NB4 (cell line): Measurements from ENCODE around the gene NPIPB6.

ENCODE experiments used
- DNase-seq: peaks from one replicate; pipeline ENCODE4 v3.0.0; 2010; ENCODE audit warnings: low read depth
- H3K4me3 ChIP-seq: one replicate; pipeline ENCODE4 v1.5.1; 2011; ENCODE audit warnings: mild to moderate bottlenecking, low read depth, low read length, moderate library complexity
- MYC ChIP-seq: IDR thresholded peaks from 2 replicates; pipeline ENCODE4 v1.6.1; 2011; ENCODE audit warnings: low read depth, low read length
- POLR2A ChIP-seq: IDR thresholded peaks from 2 replicates; pipeline ENCODE4 v1.6.1; 2011; ENCODE audit warnings: mild to moderate bottlenecking; ENCODE audit not compliant: insufficient read length; ENCODE audit errors: extremely low read depth
- TF ChIP-seq, protein P1 (sequence below): IDR thresholded peaks from 2 replicates; pipeline ENCODE4 v1.6.1; 2011; ENCODE audit warnings: low read depth, low read length
- TF ChIP-seq, protein P2 (sequence below): IDR thresholded peaks from one replicate; pipeline ENCODE4 v1.5.1; 2012; ENCODE audit warnings: low read depth, low read length

NPIPB6 gene

DNA sequence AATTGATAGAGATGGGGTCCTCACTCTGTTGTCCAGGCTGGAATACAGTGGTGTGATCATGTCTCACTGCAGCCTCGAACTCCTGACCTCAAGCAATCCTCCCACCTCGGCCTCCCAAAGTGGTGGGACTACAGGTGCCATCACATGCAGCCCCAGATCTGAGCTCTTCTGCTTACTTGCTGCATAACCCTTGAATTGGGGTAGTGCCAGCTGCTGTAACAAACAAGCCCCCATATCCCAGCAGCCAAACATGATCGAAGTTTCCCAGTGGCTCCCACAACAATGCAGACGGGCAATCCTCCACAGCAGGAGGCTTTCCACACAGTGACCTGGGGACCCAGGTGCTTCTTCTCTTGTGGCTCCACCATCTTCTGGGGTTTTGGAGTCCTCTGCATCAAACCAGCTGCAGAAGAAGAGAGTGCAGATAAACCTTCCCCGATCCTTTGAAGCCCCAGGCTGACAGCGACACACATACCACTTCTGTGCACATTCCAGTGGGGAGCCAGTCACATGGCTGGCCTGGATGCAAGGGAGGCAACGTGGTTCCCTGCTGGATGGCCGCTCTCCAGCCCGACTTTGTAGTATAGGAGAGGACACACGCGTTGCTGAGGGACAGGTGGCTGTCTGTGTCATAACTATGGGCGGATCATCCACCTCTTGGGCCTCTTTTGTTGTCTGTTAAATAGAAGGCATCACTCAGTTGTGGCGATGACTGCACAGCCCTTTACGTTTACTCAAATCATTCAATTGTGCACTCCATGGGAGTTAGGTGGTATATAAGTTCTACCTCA lies 54.3 kb downstream of the NPIPB6 start:
- H3K4me3 ChIP-seq = no peak overlapping the region
- TF ChIP-seq MYC = no peak
- TF ChIP-seq, protein P1, sequence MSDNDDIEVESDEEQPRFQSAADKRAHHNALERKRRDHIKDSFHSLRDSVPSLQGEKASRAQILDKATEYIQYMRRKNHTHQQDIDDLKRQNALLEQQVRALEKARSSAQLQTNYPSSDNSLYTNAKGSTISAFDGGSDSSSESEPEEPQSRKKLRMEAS = no peak
- TF ChIP-seq, protein P2, sequence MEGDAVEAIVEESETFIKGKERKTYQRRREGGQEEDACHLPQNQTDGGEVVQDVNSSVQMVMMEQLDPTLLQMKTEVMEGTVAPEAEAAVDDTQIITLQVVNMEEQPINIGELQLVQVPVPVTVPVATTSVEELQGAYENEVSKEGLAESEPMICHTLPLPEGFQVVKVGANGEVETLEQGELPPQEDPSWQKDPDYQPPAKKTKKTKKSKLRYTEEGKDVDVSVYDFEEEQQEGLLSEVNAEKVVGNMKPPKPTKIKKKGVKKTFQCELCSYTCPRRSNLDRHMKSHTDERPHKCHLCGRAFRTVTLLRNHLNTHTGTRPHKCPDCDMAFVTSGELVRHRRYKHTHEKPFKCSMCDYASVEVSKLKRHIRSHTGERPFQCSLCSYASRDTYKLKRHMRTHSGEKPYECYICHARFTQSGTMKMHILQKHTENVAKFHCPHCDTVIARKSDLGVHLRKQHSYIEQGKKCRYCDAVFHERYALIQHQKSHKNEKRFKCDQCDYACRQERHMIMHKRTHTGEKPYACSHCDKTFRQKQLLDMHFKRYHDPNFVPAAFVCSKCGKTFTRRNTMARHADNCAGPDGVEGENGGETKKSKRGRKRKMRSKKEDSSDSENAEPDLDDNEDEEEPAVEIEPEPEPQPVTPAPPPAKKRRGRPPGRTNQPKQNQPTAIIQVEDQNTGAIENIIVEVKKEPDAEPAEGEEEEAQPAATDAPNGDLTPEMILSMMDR = no peak
- TF ChIP-seq POLR2A = no peak
- no peak for DNase-seq

DNA sequence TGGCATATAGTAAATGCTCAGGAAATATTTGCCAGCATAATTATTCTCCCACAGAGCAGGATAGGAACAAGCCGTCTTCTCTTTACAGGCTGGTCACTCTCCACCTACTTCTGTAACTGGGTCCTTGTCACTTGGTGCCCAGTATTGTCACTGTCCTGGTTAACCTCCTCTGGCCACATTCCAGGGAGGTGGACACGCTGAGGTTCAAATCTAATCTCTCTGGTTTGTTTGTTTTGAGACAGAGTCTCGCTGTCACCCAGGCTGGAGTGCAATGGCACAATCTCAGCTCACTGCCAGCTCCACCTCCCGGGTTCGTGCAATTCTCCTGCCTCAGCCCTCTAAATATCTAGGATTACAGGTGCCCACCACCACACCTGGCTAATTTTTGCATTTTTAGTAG lies 55.4 kb downstream of the NPIPB6 start:
- H3K4me3 ChIP-seq = no peak overlapping the region
- no peak for DNase-seq
- TF ChIP-seq, protein P1 = no peak
- TF ChIP-seq MYC = no peak
- no peak for TF ChIP-seq POLR2A
- TF ChIP-seq, protein P2 = no peak

DNA sequence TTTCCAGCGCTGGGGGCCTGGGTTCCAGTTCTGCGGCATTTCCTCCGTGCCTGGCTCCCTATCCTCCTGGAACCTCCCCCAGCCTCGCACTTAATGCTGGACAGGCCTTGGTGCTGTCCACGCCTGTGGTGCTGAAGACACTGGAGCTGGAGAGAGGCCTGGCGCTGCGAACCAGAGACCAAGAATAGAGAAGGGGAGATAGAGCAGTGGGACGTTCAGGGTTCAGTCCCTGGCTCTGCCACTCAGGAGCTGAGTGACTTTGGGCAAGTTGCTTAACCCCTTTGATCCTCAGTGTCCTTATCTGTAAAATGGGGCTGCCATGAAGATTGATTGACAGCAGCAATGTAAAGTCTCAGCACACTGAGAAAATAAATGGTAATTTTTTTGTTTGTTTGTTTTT lies 59.1 kb downstream of the NPIPB6 start:
- TF ChIP-seq, protein P2 = no peak
- TF ChIP-seq, protein P1 = peak; percentile 59; the same call in 1 of the 2 replicates
- H3K4me3 ChIP-seq = no peak overlapping the region
- peak; percentile 69 for DNase-seq

DNA sequence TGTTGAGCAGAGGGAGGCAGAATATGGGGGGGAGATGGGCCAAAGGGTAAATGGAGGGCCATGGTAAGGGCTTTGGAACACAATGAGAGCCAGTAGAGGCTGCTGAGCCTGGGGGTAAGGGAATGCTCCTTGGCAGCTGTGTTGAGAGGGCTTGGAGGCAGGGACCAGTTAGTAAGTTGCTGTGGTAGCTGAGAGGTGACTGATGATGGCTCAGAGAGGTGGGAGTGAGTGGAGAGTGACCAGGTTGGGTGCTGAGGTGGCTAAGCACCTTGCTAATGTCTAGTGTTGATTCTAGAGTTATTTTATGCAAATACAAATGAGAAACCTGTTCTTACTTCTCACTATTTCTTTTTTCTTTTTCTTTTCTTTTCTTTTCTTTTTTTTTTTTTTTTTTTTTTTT lies 60.2 kb downstream of the NPIPB6 start:
- no peak for DNase-seq
- TF ChIP-seq, protein P1 = no peak
- TF ChIP-seq, protein P2 = no peak
- TF ChIP-seq POLR2A (no peak), MYC (no peak)
- no peak overlapping the region for H3K4me3 ChIP-seq

DNA sequence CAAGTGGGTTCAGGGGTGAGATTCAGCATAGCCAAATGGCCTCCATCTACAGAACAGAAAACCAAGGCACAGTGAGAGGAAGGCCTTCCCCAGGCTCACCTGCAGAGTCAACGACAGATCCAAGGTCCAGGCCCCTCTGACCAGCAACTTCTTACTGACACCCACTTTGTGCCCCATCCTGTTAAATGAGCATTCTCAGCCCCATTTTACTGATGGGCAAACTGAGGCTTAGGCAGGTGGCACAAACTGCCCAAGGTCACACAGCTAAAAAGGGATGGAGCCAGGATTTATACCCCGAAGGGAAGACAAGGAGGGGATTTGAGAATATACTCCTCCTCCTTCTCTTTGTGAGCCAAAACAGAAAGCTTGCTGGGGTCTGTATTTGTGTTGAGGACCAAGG lies 61.7 kb downstream of the NPIPB6 start:
- DNase-seq = no peak
- H3K4me3 ChIP-seq = no peak overlapping the region
- TF ChIP-seq, protein P1 = no peak
- TF ChIP-seq POLR2A (no peak), MYC (no peak)
- TF ChIP-seq, protein P2 = no peak

DNA sequence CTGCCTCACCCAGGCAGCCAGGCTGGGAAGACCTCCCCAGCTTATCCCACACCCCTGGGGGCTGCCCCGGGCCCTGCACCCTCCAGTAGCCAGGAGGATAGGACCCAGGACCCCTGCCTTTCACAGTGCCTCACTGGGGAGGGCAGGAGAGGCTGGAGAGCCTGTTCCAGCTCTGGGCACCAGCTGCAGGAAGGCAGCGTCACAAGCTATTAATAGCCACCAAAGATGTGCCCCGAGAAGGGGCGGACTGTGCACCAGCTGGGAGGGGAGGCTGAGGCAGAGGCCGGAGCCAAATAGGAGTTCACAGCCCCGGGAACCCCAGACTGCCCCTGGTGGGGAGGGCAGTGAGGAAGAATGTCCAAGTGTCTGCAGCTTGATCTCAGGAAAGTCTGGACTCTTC lies 62.2 kb downstream of the NPIPB6 start:
- H3K4me3 ChIP-seq = no peak overlapping the region
- DNase-seq = no peak
- no peak for TF ChIP-seq MYC
- TF ChIP-seq, protein P1 = no peak
- TF ChIP-seq POLR2A = no peak
